Prostate gland (tissue), 2 donors: ENCODE measurements around the gene PGAM1. TPM values are rescaled to one million over a fixed set of nuclear protein-coding genes. Genes with fewer than 3 reads are reported as not detected.

Source experiments
- DNase-seq: peaks from one replicate; pipeline ENCODE4 v3.0.0-alpha.2; 2019; ENCODE audit warnings: low spot score
- H3K27ac ChIP-seq, 2 donors: fragments of 200-600 bp; sonication (generic); 2 replicates each; pipeline ENCODE4 v1.5.1; 2017 to 2019
- H3K27me3 ChIP-seq: fragments of 200-600 bp; sonication (generic); replicated peaks from 2 replicates; pipeline ENCODE4 v1.5.1; 2019; ENCODE audit not compliant: insufficient read depth
- H3K36me3 ChIP-seq, 2 donors: fragments of 200-600 bp; sonication (generic); 1 replicate in 1 of 2; 2 replicates in 1 of 2; pipeline versions ENCODE4 v1.5.1 to v1.8.1; 2017 to 2019
- H3K4me1 ChIP-seq: fragments of 200-600 bp; sonication (generic); replicated peaks from 2 replicates; pipeline ENCODE4 v1.5.1; 2019
- H3K4me3 ChIP-seq, 2 donors: fragments of 200-600 bp; sonication (generic); 2 replicates each; pipeline ENCODE4 v1.5.1; 2017 to 2019
- H3K9me3 ChIP-seq: fragments of 200-600 bp; sonication (generic); 2 replicates; pipeline ENCODE4 v1.5.1; 2017
- POLR2A ChIP-seq: fragments of 450-650 bp; IDR thresholded peaks from one replicate; pipeline ENCODE4 v1.6.1; 2016; ENCODE audit warnings: antibody characterized with exemption, mild to moderate bottlenecking
- POLR2AphosphoS5 ChIP-seq: sonication (generic); formaldehyde crosslinking; IDR thresholded peaks from one replicate; pipeline ENCODE4 v1.6.1; 2017; ENCODE audit warnings: antibody characterized with exemption
- WGBS: methylation state at CpG from one replicate; pipeline ENCODE4 v1.1.5; 2018; 5-methylcytosine and 5-hydroxymethylcytosine counted together
- intact Hi-C: fragments of 100-400 bp; cut with DNase I; formaldehyde crosslinking; loops from one replicate; pipeline ENCODE4 v1.14.2; 2022
- total RNA-seq, 2 donors: library from RNA; depleted of rRNA; stranded (reverse); fragments of >200 nt; gene quantifications; one replicate each; pipeline ENCODE4 v1.1.0, GENCODE V29; 2016
- TF ChIP-seq, protein P1 (sequence below), 4 experiments: fragments of 200-600 bp in 2 of 4; fragments of 450-650 bp in 2 of 4; sonication (generic) in 2 of 4; IDR thresholded peaks; 1 replicate in 3 of 4; 2 replicates in 1 of 4; pipeline ENCODE4 v1.5.1; 2016 to 2019; ENCODE audit warnings: antibody characterized with exemption in 4 of 4, mild to moderate bottlenecking in 2 of 4, moderate library complexity in 2 of 4

Gene PGAM1
- 100 to 1,000 TPM; 198 to 277 TPM for total RNA-seq

DNA sequence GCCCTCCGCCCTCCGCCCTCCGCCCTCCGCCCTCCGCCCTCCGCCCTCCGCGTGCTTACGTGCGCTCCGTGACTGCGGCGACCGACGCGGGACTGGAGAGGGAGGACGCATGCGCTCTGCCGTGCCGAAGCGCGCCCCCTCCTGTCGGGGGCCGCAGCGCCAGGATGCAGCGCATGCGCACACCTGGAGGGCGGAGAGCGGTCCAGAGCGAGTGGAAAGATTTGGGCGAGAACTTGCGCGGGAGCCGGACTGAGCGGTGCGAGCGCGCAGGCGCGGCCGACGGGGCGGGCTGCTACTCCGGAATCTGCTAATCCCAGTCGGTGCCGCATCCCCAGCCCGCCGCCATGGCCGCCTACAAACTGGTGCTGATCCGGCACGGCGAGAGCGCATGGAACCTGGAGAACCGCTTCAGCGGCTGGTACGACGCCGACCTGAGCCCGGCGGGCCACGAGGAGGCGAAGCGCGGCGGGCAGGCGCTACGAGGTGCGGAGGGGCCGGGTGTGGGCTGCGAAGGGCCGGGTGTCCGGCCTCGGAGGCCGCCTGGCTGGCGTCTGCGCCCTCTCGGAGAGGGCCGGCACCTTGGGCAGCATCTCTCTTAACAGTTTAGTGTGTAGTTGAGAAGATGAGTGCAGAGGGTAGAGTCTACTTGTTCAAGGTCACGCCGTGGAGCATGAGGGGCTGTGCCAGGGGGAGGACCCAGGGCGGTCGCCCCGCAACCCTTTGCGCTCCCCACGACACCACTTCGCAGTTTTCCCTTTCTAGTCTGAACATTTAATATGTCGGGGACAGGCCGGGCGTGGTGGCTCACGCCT is at the start of gene PGAM1:
PGAM1 (plus strand) TSS at position 228 of the 812 bp plus-strand sequence; CDS start at position 345, 117 bp downstream.
- peaks cover 0 to 3% of the 10 kb centered on the region in 2 donors for H3K36me3 ChIP-seq
- H3K9me3 ChIP-seq: no peaks in the 10 kb centered on the region
- peaks cover 9% of the 10 kb centered on the region for H3K4me1 ChIP-seq
- DNase-seq: peak; percentile 93
- intact Hi-C loops: no loop called here
- peak within 1 kb of the TSS; percentile 83 to 89 for H3K27ac ChIP-seq
- H3K27me3 ChIP-seq: no peaks in the 10 kb centered on the region
- WGBS: under 1% methylated on average over 76 of the region's 90 CpGs
- peak; percentile 98 for TF ChIP-seq POLR2AphosphoS5
- TF ChIP-seq, protein P1, sequence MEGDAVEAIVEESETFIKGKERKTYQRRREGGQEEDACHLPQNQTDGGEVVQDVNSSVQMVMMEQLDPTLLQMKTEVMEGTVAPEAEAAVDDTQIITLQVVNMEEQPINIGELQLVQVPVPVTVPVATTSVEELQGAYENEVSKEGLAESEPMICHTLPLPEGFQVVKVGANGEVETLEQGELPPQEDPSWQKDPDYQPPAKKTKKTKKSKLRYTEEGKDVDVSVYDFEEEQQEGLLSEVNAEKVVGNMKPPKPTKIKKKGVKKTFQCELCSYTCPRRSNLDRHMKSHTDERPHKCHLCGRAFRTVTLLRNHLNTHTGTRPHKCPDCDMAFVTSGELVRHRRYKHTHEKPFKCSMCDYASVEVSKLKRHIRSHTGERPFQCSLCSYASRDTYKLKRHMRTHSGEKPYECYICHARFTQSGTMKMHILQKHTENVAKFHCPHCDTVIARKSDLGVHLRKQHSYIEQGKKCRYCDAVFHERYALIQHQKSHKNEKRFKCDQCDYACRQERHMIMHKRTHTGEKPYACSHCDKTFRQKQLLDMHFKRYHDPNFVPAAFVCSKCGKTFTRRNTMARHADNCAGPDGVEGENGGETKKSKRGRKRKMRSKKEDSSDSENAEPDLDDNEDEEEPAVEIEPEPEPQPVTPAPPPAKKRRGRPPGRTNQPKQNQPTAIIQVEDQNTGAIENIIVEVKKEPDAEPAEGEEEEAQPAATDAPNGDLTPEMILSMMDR (IDR thresholded peaks at IDR 0.05): peak; percentile 59 to 93 (median 78)
- peak; percentile 94 for TF ChIP-seq POLR2A
- peak within 1 kb of the TSS; percentile 56 to 64 for H3K4me3 ChIP-seq

DNA sequence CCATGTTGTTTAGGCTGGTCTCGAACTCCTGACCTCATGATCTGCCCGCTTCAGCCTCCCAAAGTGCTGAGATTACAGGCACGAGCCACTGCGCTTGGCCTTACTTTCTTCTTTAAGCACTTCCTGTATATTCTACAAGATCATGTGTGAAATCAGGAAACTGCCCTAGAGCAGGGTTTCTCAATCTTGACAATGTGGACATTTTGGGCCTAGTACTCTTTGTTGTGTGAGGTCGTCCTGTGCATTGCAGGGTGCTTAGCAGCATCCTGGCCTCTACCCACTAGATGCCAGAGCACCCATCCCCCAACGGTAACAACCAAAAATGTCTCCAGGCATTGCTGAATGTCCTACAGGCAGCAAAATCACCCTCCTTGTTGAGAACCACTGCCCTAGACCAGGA is 49.6 kb upstream of the PGAM1 start:
- WGBS: 89% methylated on average over 6 of the region's 6 CpGs
- intact Hi-C loops: no loop called here

DNA sequence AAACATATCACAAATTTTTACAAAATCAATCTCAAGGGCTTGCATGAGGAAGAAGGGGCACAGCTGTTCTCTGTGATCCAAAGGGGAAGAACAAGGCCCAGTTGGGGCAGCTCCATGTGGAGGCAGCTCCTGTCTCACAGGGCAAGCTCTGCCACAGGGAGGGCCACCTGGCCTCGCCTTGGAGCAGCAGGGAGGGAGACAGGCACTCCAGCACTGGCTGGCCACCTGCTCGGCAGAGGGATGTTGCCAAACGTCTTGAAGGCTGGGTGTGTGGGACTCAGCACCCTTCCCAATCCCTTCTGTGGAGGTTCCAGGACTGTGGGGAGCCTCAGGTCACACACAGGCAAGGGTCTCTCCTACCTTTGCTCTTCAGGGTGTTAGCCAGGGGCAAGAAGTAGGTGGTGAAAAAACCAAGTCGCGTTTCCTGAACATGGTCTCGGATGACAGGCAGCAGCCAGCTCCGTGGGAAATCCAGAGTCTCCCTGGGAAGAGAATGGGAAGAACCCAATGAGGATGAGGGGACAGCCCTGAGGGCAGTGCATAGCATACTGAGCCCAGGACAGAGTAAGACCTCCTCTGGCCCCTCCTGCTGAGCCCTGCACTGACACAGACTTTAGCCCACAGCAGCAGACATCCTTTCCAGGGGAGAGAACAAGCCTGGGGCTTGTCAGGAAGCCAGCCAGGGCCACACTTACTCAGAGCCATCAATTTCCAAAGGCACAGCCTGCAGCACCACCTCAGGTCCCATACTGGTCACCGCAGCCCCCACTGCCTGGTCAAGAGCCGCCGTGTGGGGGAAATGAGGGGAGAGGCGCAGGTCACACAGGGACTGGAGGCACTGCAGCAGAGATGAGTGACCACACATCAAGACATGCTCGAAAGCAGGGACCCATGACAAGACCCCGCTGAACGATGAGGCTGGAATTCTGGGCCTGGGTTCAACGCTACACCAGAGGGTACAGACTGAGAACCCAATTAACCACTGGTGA is 46.8 kb upstream of the PGAM1 start:
- intact Hi-C loops: no loop called here
- WGBS: 90% methylated on average over 15 of the region's 15 CpGs
- no peaks in the 10 kb centered on the region for H3K4me1 ChIP-seq
- H3K27ac ChIP-seq: no peak overlapping the region
- no peak overlapping the region for H3K4me3 ChIP-seq
- no peak for DNase-seq
- no peak for TF ChIP-seq POLR2AphosphoS5
- TF ChIP-seq POLR2A: no peak
- TF ChIP-seq, protein P1 (IDR thresholded peaks at IDR 0.05): no peak
- H3K36me3 ChIP-seq: no peaks in the 10 kb centered on the region
- no peaks in the 10 kb centered on the region for H3K27me3 ChIP-seq
- no peaks in the 10 kb centered on the region for H3K9me3 ChIP-seq

More for the DNA sequence above, 49.6 kb upstream of the PGAM1 start:
- H3K36me3 ChIP-seq: peaks cover 0 to 4% of the 10 kb centered on the region in 2 donors
- no peaks in the 10 kb centered on the region for H3K4me1 ChIP-seq
- no peak overlapping the region for H3K27ac ChIP-seq
- no peaks in the 10 kb centered on the region for H3K9me3 ChIP-seq
- H3K27me3 ChIP-seq: no peaks in the 10 kb centered on the region
- no peak for DNase-seq
- no peak overlapping the region for H3K4me3 ChIP-seq
- TF ChIP-seq, protein P1 (IDR thresholded peaks at IDR 0.05): no peak
- no peak for TF ChIP-seq POLR2A
- TF ChIP-seq POLR2AphosphoS5: no peak

DNA sequence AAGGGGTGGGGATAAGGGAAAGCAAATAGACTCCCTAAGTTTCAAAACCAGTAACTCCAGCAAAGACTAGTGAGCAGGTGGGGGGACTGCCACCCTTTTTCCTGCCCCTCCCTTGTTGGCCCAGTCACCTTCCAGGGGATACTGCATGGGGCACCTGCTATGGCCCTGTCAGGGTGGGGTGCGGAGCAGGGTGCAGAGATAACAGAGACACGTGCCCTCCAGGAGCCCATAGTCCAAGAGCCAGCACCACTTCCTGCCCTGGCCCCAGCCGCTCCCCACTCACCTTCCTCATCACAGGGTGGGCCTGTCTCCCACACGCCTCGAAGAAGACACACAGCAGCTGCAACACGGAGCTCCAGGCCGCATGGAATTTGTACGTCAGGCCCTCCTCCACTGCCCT is 45.5 kb upstream of the PGAM1 start:
- no peaks in the 10 kb centered on the region for H3K27me3 ChIP-seq
- H3K36me3 ChIP-seq: no peaks in the 10 kb centered on the region
- no peak for DNase-seq
- no peaks in the 10 kb centered on the region for H3K4me1 ChIP-seq
- TF ChIP-seq POLR2AphosphoS5: no peak
- TF ChIP-seq POLR2A: no peak
- TF ChIP-seq, protein P1 (IDR thresholded peaks at IDR 0.05): no peak
- H3K4me3 ChIP-seq: no peak overlapping the region
- intact Hi-C loops: no loop called here
- H3K9me3 ChIP-seq: no peaks in the 10 kb centered on the region
- H3K27ac ChIP-seq: no peak overlapping the region
- WGBS: 93% methylated on average over 8 of the region's 8 CpGs
